Breast epithelium (tissue), 4 donors: ENCODE results near the gene POC1A. TPM values are rescaled to one million over a fixed set of nuclear protein-coding genes. Genes with fewer than 3 reads are reported as not detected.

Source experiments
- DNase-seq, 2 donors: peaks; one replicate each; pipeline ENCODE4 v3.0.0-alpha.2; 2019; ENCODE audit warnings: low spot score in 2 of 2
- H3K27ac ChIP-seq, 2 donors: fragments of 200-600 bp; sonication (generic) in 1 of 2; one replicate each; pipeline ENCODE4 v1.5.1; 2016 to 2019; ENCODE audit warnings: mild to moderate bottlenecking in 1 of 2
- H3K27me3 ChIP-seq, 2 donors: fragments of 200-600 bp; sonication (generic) in 1 of 2; one replicate each; pipeline versions ENCODE4 v1.5.1 to v1.6.0; 2017 to 2019; ENCODE audit warnings: control low read depth in 1 of 2, mild to moderate bottlenecking in 1 of 2
- H3K36me3 ChIP-seq: fragments of 200-600 bp; one replicate; pipeline ENCODE4 v1.5.1; 2019
- H3K4me1 ChIP-seq, 2 donors: fragments of 200-600 bp; sonication (generic); one replicate each; pipeline ENCODE4 v1.5.1; 2016 to 2019; ENCODE audit warnings: control low read depth in 1 of 2
- H3K4me3 ChIP-seq, 3 donors: fragments of 200-600 bp; sonication (generic); 1 replicate in 2 of 3; 2 replicates in 1 of 3; pipeline ENCODE4 v1.5.1; 2016 to 2019; ENCODE audit warnings: mild to moderate bottlenecking in 3 of 3, moderate library complexity in 2 of 3
- H3K9me3 ChIP-seq, 2 donors: fragments of 200-600 bp; sonication (generic) in 1 of 2; one replicate each; pipeline ENCODE4 v1.5.1; 2016 to 2019; ENCODE audit warnings: control low read depth in 1 of 2
- POLR2A ChIP-seq: fragments of 450-650 bp; IDR thresholded peaks from one replicate; pipeline ENCODE4 v1.6.1; 2016; ENCODE audit warnings: antibody characterized with exemption, mild to moderate bottlenecking, moderate library complexity
- POLR2AphosphoS5 ChIP-seq, 3 donors: sonication (generic); formaldehyde crosslinking; IDR thresholded peaks; one replicate each; pipeline ENCODE4 v1.6.1; 2017; ENCODE audit warnings: antibody characterized with exemption in 3 of 3
- intact Hi-C: fragments of 100-400 bp; cut with DNase I; formaldehyde crosslinking; loops from one replicate; pipeline ENCODE4 v1.15.1; 2023; ENCODE audit warnings: low total_unique reads
- total RNA-seq, 3 donors: library from RNA; depleted of rRNA; stranded (reverse); fragments of >200 nt; gene quantifications; one replicate each; pipeline ENCODE4 v1.1.0, GENCODE V29; 2016
- TF ChIP-seq, protein P1 (sequence below), 3 donors: fragments of 450-650 bp; IDR thresholded peaks; one replicate each; pipeline ENCODE4 v1.5.1; 2016 to 2017; ENCODE audit warnings: antibody characterized with exemption in 3 of 3, mild to moderate bottlenecking in 3 of 3, moderate library complexity in 3 of 3

The POC1A gene
- total RNA-seq, 3 donors from 2014 or later: 1.9 to 2.7 (median 2.6) TPM

DNA sequence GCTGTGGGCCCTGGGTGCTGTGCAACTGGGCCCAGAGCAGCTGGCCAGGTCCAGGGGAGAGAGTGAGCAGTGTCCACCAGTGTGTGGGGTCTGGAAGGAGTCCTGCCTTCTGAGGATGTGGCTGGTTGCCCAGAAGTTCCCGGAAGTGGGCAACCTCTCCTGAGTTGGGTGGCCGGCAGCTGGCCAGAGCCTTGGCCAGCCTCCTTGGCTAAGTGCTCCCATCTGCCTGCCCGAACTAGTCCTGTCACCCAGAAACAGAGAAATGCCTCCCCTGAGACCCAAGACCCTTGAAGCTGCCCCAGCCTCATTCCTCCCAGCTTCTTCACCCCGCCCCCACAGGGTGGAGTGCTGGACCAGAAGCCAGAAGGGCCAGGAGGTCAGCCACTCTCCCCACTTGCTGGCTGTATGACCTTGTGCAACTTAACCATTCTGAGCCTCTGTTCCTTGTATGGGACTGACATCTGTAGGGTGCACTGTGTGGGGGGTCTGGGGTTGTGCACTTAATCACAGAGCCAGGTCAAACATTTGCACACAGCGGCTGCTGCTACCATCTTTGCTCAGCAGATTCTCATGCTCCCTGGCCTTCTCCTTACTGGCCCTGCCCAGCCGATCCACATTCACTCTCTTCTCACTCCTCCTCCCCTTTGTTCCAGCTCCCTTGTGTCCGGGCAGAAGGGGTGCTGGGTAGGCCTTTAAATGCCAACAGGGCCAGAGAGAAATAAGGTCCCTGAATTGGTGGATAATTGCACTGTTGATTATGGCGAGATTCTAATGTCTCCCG is 36.3 kb upstream of the POC1A start:
- H3K4me1 ChIP-seq: peaks cover 0 to 7% of the 10 kb centered on the region in 2 donors
- DNase-seq: peak in 1 of 2 donors; percentile 57
- intact Hi-C loops: no loop called here

DNA sequence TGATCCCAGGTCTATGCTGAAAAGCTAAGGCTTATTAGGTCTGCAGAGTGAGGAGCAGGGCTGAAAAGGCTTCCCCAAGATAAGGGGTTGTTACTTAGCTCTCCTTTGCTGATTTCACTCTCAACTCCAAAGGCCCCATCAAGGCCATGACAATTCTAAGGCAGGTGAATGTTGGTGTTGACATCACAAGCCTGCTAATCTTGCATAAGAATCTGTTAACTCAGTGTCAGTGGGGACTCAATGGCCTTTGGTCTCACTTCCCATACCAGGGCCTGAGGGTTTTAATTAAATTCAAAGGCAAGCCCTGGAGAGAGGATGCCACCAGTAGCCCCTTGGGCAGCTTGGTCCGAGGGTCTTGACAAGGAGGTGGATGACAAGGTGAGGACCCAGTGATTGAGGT is 34.3 kb upstream of the POC1A start:
- TF ChIP-seq POLR2AphosphoS5 (IDR thresholded peaks at IDR 0.05) (no peak), POLR2A (no peak)
- TF ChIP-seq, protein P1, sequence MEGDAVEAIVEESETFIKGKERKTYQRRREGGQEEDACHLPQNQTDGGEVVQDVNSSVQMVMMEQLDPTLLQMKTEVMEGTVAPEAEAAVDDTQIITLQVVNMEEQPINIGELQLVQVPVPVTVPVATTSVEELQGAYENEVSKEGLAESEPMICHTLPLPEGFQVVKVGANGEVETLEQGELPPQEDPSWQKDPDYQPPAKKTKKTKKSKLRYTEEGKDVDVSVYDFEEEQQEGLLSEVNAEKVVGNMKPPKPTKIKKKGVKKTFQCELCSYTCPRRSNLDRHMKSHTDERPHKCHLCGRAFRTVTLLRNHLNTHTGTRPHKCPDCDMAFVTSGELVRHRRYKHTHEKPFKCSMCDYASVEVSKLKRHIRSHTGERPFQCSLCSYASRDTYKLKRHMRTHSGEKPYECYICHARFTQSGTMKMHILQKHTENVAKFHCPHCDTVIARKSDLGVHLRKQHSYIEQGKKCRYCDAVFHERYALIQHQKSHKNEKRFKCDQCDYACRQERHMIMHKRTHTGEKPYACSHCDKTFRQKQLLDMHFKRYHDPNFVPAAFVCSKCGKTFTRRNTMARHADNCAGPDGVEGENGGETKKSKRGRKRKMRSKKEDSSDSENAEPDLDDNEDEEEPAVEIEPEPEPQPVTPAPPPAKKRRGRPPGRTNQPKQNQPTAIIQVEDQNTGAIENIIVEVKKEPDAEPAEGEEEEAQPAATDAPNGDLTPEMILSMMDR (IDR thresholded peaks at IDR 0.05): no peak
- Histone ChIP-seq H3K4me3 (no peak overlapping the region), H3K4me1 (peaks cover 0 to 7% of the 10 kb centered on the region in 2 donors), H3K36me3 (no peaks in the 10 kb centered on the region), H3K9me3 (no peaks in the 10 kb centered on the region), H3K27me3 (no peaks in the 10 kb centered on the region), H3K27ac (no peak overlapping the region)
- DNase-seq: no peak
- intact Hi-C loops: no loop called here

More for the DNA sequence above, 36.3 kb upstream of the POC1A start:
- Histone ChIP-seq H3K36me3 (no peaks in the 10 kb centered on the region), H3K4me3 (no peak overlapping the region), H3K27ac (peak overlapping the region; percentile 65 to 71), H3K27me3 (no peaks in the 10 kb centered on the region), H3K9me3 (no peaks in the 10 kb centered on the region)
- no peak for TF ChIP-seq POLR2A
- TF ChIP-seq, protein P1 (IDR thresholded peaks at IDR 0.05): no peak
- peak in 1 of 3 donors; percentile 44 for TF ChIP-seq POLR2AphosphoS5 (IDR thresholded peaks at IDR 0.05)

DNA sequence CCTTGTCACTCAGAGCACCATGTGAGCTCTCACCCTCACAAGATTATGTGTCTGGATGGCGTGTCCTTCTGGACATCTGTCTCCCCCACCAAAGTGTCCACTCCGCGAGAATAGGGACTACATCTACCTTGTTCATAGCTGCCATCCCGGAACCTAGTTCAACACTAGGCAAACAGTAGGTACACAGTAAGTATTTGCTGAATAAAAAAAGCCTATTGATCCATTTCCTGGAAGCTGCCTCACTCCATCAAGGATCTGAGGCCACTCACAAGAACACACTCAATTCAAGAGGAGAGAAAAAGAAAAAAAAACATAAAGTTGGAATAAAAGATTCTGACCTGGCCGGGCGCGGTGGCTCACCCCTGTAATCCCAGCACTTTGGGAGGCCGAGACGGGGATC is 32.5 kb upstream of the POC1A start:
- DNase-seq: no peak
- Histone ChIP-seq H3K9me3 (no peaks in the 10 kb centered on the region), H3K27ac (no peak overlapping the region), H3K36me3 (no peaks in the 10 kb centered on the region), H3K4me3 (no peak overlapping the region), H3K27me3 (no peaks in the 10 kb centered on the region), H3K4me1 (peaks cover 0 to 7% of the 10 kb centered on the region in 2 donors)
- intact Hi-C loops: no loop called here
- TF ChIP-seq POLR2AphosphoS5 (IDR thresholded peaks at IDR 0.05) (no peak), POLR2A (no peak)

DNA sequence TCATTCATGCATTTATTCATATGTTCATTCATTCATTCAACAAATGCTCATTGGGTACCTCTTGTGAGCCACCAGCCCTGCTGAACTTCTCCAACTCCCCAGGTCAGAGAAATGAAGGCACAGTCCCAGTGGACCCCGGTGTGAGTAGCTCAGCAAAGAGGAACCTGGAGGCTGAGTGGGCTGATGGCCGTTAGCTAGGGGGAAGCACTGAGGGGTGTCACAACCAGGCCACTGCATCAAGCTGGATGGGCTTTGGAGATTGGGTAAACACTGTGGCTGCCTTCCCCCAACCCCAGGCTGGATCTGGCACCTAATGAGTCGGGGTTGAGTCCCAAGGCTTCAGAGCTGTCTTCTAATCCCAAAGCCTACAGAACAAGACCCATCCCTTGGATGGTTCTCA is 31.6 kb upstream of the POC1A start:
- Histone ChIP-seq H3K27ac (no peak overlapping the region), H3K27me3 (no peaks in the 10 kb centered on the region), H3K36me3 (no peaks in the 10 kb centered on the region), H3K4me3 (no peak overlapping the region), H3K9me3 (no peaks in the 10 kb centered on the region), H3K4me1 (peaks cover 0 to 7% of the 10 kb centered on the region in 2 donors)
- intact Hi-C loops: no loop called here
- TF ChIP-seq, protein P1 (IDR thresholded peaks at IDR 0.05): no peak
- TF ChIP-seq POLR2A: no peak
- TF ChIP-seq POLR2AphosphoS5 (IDR thresholded peaks at IDR 0.05): no peak
- no peak for DNase-seq

DNA sequence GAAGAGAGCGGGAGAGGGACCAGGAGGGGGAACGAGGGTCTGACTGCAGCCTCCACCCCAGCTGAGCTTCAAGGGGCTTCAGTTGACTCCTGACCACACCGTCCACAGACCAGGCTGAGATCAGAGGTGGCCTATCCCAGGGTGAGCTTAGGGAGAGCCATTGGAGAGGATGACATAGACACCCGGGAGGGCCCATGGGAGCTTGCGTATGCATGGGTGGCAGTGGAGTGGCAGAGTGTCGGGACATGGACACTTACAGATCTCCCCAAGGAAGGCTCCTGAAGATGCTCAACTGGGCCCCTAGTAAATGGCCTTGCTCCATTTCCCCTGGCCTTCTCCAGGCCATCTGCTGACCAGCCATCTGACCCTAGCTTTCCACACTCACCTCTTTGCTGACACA is 31.1 kb upstream of the POC1A start:
- Histone ChIP-seq H3K27ac (no peak overlapping the region), H3K4me3 (no peak overlapping the region), H3K36me3 (no peaks in the 10 kb centered on the region), H3K9me3 (no peaks in the 10 kb centered on the region), H3K27me3 (no peaks in the 10 kb centered on the region), H3K4me1 (peaks cover 0 to 2% of the 10 kb centered on the region in 2 donors)
- DNase-seq: no peak
- intact Hi-C loops: no loop called here
- no peak for TF ChIP-seq POLR2A
- TF ChIP-seq POLR2AphosphoS5 (IDR thresholded peaks at IDR 0.05): no peak
- TF ChIP-seq, protein P1 (IDR thresholded peaks at IDR 0.05): no peak
